ENCODE results near the gene ZKSCAN4. TPM values are rescaled to one million over a fixed set of nuclear protein-coding genes. Genes with fewer than 3 reads are reported as not detected.

ZKSCAN4 gene
- total and polyA plus RNA-seq, 10 of the 15 experiments (the other 5 are each of a cell fraction or from before 2014, with no cell fraction given) = 3.0 to 6.5 (median 5.0) TPM

GRCh38 chr6:28257042-28257441 lies 5.0 kb upstream of the ZKSCAN4 start:
- Histone ChIP-seq H3K9ac (ENCODE audit: control insufficient read depth, insufficient read depth, low read length) (no peak overlapping the region), H4K20me1 (ENCODE audit: control insufficient read depth, insufficient read depth) (no peaks in the 10 kb centered on the region), H3K4me1 (ENCODE audit: control insufficient read depth, insufficient read depth, low read length) (no peaks in the 10 kb centered on the region), H3K79me2 (ENCODE audit: control insufficient read depth, insufficient read depth, low read length) (peaks cover 2% of the 10 kb centered on the region), H2AFZ (ENCODE audit: control insufficient read depth, low read depth, low read length) (no peak overlapping the region), H3K36me3 (ENCODE audit: control insufficient read depth in 2 of 2, insufficient read depth in 2 of 2, low read length in 1 of 2) (no peaks in the 10 kb centered on the region), H3K4me2 (ENCODE audit: control insufficient read depth, insufficient read depth) (no peak overlapping the region), H3K9me3 (replicated peaks; ENCODE audit: control insufficient read depth, insufficient read depth, low read length) (peaks cover 4% of the 10 kb centered on the region; the same call in 2 of the 3 replicates), H3K27me3 (replicated peaks in 1 of 2; ENCODE audit: control insufficient read depth in 2 of 2, insufficient read depth in 2 of 2, low read length in 1 of 2) (no peaks in the 10 kb centered on the region), H3K4me3 (no peak overlapping the region), H3K27ac (ENCODE audit: control insufficient read depth, insufficient read depth) (no peak overlapping the region)
- RAD21 ChIA-PET (ENCODE audit: unreplicated experiment) = no interaction called here
- ATAC-seq (no peak), DNase-seq (ENCODE audit: low read depth, low spot score) (no peak), FAIRE-seq (no peak)
- intact Hi-C loops (cut with micrococcal nuclease; ENCODE audit: unreplicated experiment) = no loop called here
- no peak for TF ChIP-seq E2F4 (IDR thresholded peaks at IDR 0.05; ENCODE audit: low read depth, low read length)
- no peak for TF ChIP-seq NFIC (IDR thresholded peaks at IDR 0.05; ENCODE audit: low read depth, low read length)
- no peak for TF ChIP-seq PBX3 (IDR thresholded peaks at IDR 0.05; ENCODE audit: insufficient replicate concordance, low read depth, low read length)
- CTCF ChIA-PET = interaction anchor here (2.2 kb wide), 1 partner anchor 11 kb away, joined by 4 read pairs; the partner anchor contains the start of gene ZSCAN26
- in situ Hi-C loops (cut with MboI) = no loop called here
- SMC1A ChIA-PET (ENCODE audit: uncharacterized antibody, unreplicated experiment) = interaction anchor here (0.6 kb wide), 1 partner anchor 10 kb away, joined by 4 read pairs; the partner anchor contains the start of gene ZSCAN26
- no TSS peak for BruUV-seq (replicated peaks)
- 0% methylated on average over 1 of the region's 1 CpG for whole genome bisulfite sequencing (ENCODE audit: insufficient coverage, insufficient replicate concordance, low lambda C conversion rate, missing lambda C conversion rate)
- POLR2A ChIA-PET = no interaction called here

- ChIA-PET POLR2A (interaction anchor here (1.0 to 1.5 kb wide), 2 partner anchors 10 to 118 kb away, joined by 3 read pairs; no protein-coding TSS in a partner anchor), CTCF (interaction anchor here (1.3 to 2.0 kb wide), 2 partner anchors 13 to 35 kb away, joined by 3 to 14 read pairs; partner anchors contain the start of gene ZSCAN26), SMC1A (ENCODE audit: uncharacterized antibody, unreplicated experiment) (interaction anchor here (2.2 to 2.9 kb wide), 3 partner anchors 12 to 112 kb away, joined by 4 to 30 read pairs (median 13); partner anchors contain the start of genes ZKSCAN8 and ZSCAN26), RAD21 (ENCODE audit: unreplicated experiment) (no interaction called here)
- Histone ChIP-seq H3K27me3 (replicated peaks in 1 of 2; ENCODE audit: control insufficient read depth in 2 of 2, insufficient read depth in 2 of 2, low read length in 1 of 2) (no peaks in the 10 kb centered on the region), H3K27ac (ENCODE audit: control insufficient read depth, insufficient read depth) (no peak overlapping the region), H3K9ac (ENCODE audit: control insufficient read depth, insufficient read depth, low read length) (no peak overlapping the region), H2AFZ (ENCODE audit: control insufficient read depth, low read depth, low read length) (no peak overlapping the region), H4K20me1 (ENCODE audit: control insufficient read depth, insufficient read depth) (no peaks in the 10 kb centered on the region), H3K79me2 (ENCODE audit: control insufficient read depth, insufficient read depth, low read length) (peaks cover 14% of the 10 kb centered on the region), H3K4me1 (ENCODE audit: control insufficient read depth, insufficient read depth, low read length) (no peaks in the 10 kb centered on the region), H3K9me3 (replicated peaks; ENCODE audit: control insufficient read depth, insufficient read depth, low read length) (peaks cover 1% of the 10 kb centered on the region; the same call in 2 of the 3 replicates), H3K4me2 (ENCODE audit: control insufficient read depth, insufficient read depth) (no peak overlapping the region), H3K4me3 (no peak overlapping the region), H3K36me3 (ENCODE audit: control insufficient read depth in 2 of 2, insufficient read depth in 2 of 2, low read length in 1 of 2) (no peaks in the 10 kb centered on the region)
- in situ Hi-C loops (cut with MboI) = no loop called here
- intact Hi-C loops (cut with micrococcal nuclease; ENCODE audit: unreplicated experiment) = no loop called here
- ATAC-seq = peak; percentile 9; the same call in 1 of the 3 replicates
- no peak for FAIRE-seq
- 100% methylated on average over 1 of the region's 1 CpG for WGBS (ENCODE audit: insufficient coverage, insufficient replicate concordance, low lambda C conversion rate, missing lambda C conversion rate)
- no TSS peak for BruUV-seq (replicated peaks)
- no peak for DNase-seq (ENCODE audit: low read depth, low spot score)
- TF ChIP-seq CTCF (IDR thresholded peaks at IDR 0.05 in 2 of 3, conservative IDR thresholded peaks at IDR 0.05 in 1 of 3; ENCODE audit: control insufficient read depth in 2 of 3, extremely low read depth in 1 of 3, insufficient read depth in 1 of 3, low read depth in 3 of 3, low read length in 3 of 3) (no peak), PAX5 (IDR thresholded peaks at IDR 0.05; ENCODE audit: borderline replicate concordance, low read depth, low read length) (no peak), SKIL (IDR thresholded peaks at IDR 0.05; ENCODE audit: low read depth, poor library complexity, severe bottlenecking) (no peak), POLR2A (IDR thresholded peaks at IDR 0.05; ENCODE audit: low read depth, low read length) (peak; percentile 65), POLR2AphosphoS5 (IDR thresholded peaks at IDR 0.05; ENCODE audit: low read length) (peak; percentile 64; the same call in 1 of the 2 replicates), SMAD5 (IDR thresholded peaks at IDR 0.05; ENCODE audit: low read depth) (no peak), TAF1 (IDR thresholded peaks at IDR 0.05; ENCODE audit: borderline replicate concordance, low read depth, low read length) (0 out of 2 replicates have a peak, but pooled peaks have one; percentile 21)
These were observed 2.1 kb upstream of the ZKSCAN4 start for GRCh38 chr6:28254121-28254519.

Data from GM12878 (cell line).